Measurements from ENCODE around the gene MCF2L. TPM values are rescaled to one million over a fixed set of nuclear protein-coding genes. Genes with fewer than 3 reads are reported as not detected.
"Not testable (repeated sequence)": the region's sequence is repeated elsewhere in the genome, so short reads cannot be mapped to it uniquely, and the experiment has no call there.

MCF2L gene
- total RNA-seq, 2 experiments from 2014 or later: 6.5 to 7.4 TPM

DNA sequence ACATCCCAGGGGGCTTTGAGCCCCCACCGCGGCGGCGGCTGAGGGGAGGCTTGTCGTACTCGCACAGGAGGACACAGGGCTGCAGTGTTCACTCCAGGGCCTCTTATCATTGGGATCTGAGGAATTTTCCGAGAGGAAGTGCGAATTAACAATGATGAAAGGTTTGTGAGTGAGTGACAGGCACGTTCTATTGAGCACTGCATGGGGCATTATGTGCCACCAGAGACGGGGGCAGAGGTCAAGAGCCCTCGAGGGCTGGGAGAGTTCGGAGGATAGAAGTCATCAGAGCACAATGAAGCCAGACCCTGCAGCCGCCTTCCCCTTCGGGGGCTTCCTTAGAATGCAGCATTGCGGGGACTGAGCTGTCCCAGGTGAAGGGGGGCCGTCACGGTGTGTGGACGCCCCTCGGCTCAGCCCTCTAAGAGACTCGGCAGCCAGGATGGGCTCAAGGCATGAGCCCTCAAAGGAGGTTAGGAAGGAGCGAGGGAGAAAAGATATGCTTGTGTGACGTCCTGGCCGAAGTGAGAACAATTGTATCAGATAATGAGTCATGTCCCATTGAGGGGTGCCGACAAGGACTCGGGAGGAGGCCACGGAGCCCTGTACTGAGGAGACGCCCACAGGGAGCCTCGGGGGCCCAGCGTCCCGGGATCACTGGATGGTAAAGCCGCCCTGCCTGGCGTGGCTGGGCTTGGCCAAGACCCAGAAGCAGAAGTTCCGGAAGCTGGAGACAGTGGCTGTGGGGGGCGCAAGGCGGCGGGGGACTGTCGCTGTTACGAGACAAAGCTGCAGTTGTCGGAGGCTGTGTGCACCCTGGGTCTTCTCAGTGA, 53.9 kb downstream of the MCF2L start:
- H3K36me3 Mint-ChIP-seq (ENCODE audit: low read depth): peaks cover under 1% of the 10 kb centered on the region
- H3K9me3 Mint-ChIP-seq: no peaks in the 10 kb centered on the region
- no peaks in the 10 kb centered on the region for H3K4me1 Mint-ChIP-seq (ENCODE audit: low read depth)
- no peak overlapping the region for H3K4me3 Mint-ChIP-seq
- DNase-seq: no peak
- no peaks in the 10 kb centered on the region for H3K27me3 Mint-ChIP-seq (ENCODE audit: low read depth)
- CTCF ChIA-PET: interaction anchor here (1.2 kb wide), 1 partner anchor 8 kb away, joined by 3 read pairs; no protein-coding TSS in a partner anchor
- intact Hi-C loops (cut with micrococcal nuclease): no loop called here
- no peak overlapping the region for H3K27ac Mint-ChIP-seq

DNA sequence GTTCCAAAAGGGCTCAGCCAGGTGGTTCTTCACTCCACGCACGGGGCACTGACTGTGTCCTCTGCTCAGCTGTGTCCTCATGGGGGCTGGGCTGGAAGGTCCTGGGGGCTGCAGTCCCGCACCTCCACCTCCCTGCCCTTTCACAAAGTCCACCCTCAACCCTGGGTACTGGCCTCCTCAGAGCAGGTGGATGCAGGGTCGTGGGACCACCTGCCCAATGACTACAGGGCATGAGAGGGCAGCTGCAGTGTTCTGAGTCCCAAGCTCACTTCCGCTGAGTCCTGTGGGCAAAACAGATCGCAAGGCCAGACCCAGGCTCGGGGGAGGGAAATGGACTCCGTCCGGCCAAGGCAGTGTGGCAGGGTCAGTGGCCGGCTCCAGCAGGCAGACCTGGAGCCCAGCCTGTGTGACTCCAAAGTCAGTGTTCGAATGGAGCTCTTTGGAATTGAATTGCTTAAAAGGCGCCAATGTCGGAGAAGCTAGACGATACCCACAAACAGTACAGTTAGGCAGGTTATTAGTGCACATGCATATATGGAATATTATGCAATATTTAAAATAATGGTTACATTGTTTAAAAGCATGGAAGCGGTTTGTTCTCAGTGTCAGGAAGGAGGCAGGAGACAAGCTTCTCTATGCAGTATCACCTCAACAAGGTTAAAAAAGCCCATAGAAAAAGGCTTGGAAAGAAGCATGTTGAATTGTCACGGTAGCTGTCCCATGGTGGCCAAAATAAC, 54.8 kb downstream of the MCF2L start:
- no peaks in the 10 kb centered on the region for H3K4me1 Mint-ChIP-seq (ENCODE audit: low read depth)
- no peaks in the 10 kb centered on the region for H3K9me3 Mint-ChIP-seq
- CTCF ChIA-PET: interaction anchor here (1.2 kb wide), 1 partner anchor 7 kb away, joined by 3 read pairs; no protein-coding TSS in a partner anchor
- H3K27ac Mint-ChIP-seq: no peak overlapping the region
- H3K27me3 Mint-ChIP-seq (ENCODE audit: low read depth): no peaks in the 10 kb centered on the region
- DNase-seq: no peak
- no peaks in the 10 kb centered on the region for H3K36me3 Mint-ChIP-seq (ENCODE audit: low read depth)
- H3K4me3 Mint-ChIP-seq: no peak overlapping the region
- intact Hi-C loops (cut with micrococcal nuclease): no loop called here

DNA sequence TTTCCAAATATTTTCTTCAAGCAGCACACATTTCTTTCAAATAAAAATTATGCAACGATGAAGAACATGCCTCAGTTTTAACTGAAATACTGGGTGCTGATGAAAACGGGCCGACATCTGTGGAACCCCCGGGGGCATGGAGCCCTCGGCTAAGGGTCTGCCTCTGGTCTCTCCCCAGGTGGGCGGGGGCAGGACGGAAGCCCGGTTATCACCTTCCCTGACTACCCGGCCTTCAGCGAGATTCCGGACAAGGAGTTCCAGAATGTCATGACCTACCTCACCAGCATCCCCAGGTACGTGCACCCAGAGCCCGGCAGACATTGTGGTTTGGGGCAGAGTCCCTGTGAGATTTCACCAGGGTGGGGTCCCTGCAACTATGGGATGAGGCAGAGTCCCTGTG, 55.5 kb downstream of the MCF2L start:
- intact Hi-C loops (cut with micrococcal nuclease): no loop called here
- no peak overlapping the region for H3K4me3 Mint-ChIP-seq
- no peaks in the 10 kb centered on the region for H3K4me1 Mint-ChIP-seq (ENCODE audit: low read depth)
- no peaks in the 10 kb centered on the region for H3K36me3 Mint-ChIP-seq (ENCODE audit: low read depth)
- no peaks in the 10 kb centered on the region for H3K27me3 Mint-ChIP-seq (ENCODE audit: low read depth)
- no peak for DNase-seq
- H3K9me3 Mint-ChIP-seq: no peaks in the 10 kb centered on the region
- CTCF ChIA-PET: no interaction called here
- H3K27ac Mint-ChIP-seq: no peak overlapping the region

GRCh38 chr13:113026391-113026910, 57.4 kb downstream of the MCF2L start:
- Mint-ChIP-seq H3K27me3 (ENCODE audit: low read depth) (no peaks in the 10 kb centered on the region), H3K27ac (no peak overlapping the region), H3K9me3 (no peaks in the 10 kb centered on the region), H3K4me1 (ENCODE audit: low read depth) (no peaks in the 10 kb centered on the region), H3K4me3 (no peak overlapping the region), H3K36me3 (ENCODE audit: low read depth) (no peaks in the 10 kb centered on the region)
- intact Hi-C loops (cut with micrococcal nuclease): no loop called here
- no peak for DNase-seq
- CTCF ChIA-PET: interaction anchor here (0.7 to 7.2 kb wide), 2 partner anchors 83 to 209 kb away, joined by 3 to 61 read pairs; no protein-coding TSS in a partner anchor

DNA sequence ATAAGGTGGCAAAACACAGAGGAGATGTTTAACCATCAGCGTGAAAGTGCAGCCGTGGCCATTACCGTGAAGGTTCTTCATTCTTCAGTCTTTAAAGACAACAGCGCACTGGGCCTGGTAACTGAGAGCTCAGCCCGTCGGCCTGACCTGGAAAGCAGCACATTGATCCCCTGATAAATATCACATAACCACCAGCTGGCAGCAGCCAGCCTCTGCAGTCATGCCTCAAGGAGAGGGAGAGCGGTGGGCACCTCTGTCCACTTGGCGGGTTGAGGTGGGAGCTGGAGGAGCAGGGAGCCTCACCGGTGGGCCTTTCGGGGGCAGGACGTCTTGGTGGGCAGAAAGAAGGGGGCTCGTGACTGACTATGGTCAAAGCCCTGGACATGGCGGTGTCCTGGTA, 58.1 kb downstream of the MCF2L start:
- DNase-seq: no peak
- CTCF ChIA-PET: interaction anchor here (1.3 to 7.2 kb wide), 3 partner anchors 29 to 84 kb away, joined by 3 to 61 read pairs (median 11); no protein-coding TSS in a partner anchor
- Mint-ChIP-seq H3K4me1 (ENCODE audit: low read depth) (no peaks in the 10 kb centered on the region), H3K9me3 (no peaks in the 10 kb centered on the region), H3K27me3 (ENCODE audit: low read depth) (no peaks in the 10 kb centered on the region), H3K4me3 (no peak overlapping the region), H3K36me3 (ENCODE audit: low read depth) (no peaks in the 10 kb centered on the region), H3K27ac (no peak overlapping the region)
- intact Hi-C loops (cut with micrococcal nuclease): no loop called here

DNA sequence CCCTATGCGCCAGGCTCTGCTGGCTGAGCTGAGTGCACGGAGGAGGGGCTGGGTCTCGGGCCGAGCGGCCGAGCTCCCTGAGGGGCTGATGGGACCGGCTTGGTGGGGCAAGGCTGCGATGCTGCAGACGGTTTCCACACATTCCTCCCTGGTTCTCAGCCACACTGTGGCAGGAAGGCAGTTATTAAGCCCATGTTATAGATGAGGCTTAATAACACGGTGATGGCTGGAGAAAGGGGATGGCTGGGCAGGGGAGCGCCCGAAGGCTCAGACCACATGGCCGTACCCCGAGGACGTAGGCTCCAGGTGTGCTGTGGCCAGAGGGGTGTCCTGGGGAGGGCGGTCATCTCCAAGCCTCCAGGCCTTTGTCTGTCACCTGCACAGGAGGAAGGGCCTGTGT, 58.6 kb downstream of the MCF2L start:
- no peaks in the 10 kb centered on the region for H3K27me3 Mint-ChIP-seq (ENCODE audit: low read depth)
- intact Hi-C loops (cut with micrococcal nuclease): no loop called here
- CTCF ChIA-PET: interaction anchor here (0.9 to 7.2 kb wide), 5 partner anchors 14 to 84 kb away, joined by 3 to 61 read pairs (median 3); no protein-coding TSS in a partner anchor

GRCh38 chr13:113028336-113029060, 59.5 kb downstream of the MCF2L start:
- CTCF ChIA-PET: interaction anchor here (0.5 to 7.2 kb wide), 9 partner anchors 8 to 210 kb away, joined by 3 to 61 read pairs (median 4); no protein-coding TSS in a partner anchor
- Mint-ChIP-seq H3K27me3 (ENCODE audit: low read depth) (no peaks in the 10 kb centered on the region), H3K36me3 (ENCODE audit: low read depth) (no peaks in the 10 kb centered on the region), H3K4me1 (ENCODE audit: low read depth) (no peaks in the 10 kb centered on the region), H3K4me3 (no peak overlapping the region), H3K27ac (no peak overlapping the region), H3K9me3 (no peaks in the 10 kb centered on the region)
- intact Hi-C loops (cut with micrococcal nuclease): loop anchor here (1.0 kb wide), 2 partner anchors 59 to 86 kb away; partner anchors contain the start of gene MCF2L
- DNase-seq: no peak

More for the DNA sequence above, 58.6 kb downstream of the MCF2L start:
- no peak for DNase-seq
- Mint-ChIP-seq H3K36me3 (ENCODE audit: low read depth) (no peaks in the 10 kb centered on the region), H3K9me3 (no peaks in the 10 kb centered on the region), H3K4me1 (ENCODE audit: low read depth) (no peaks in the 10 kb centered on the region), H3K4me3 (no peak overlapping the region), H3K27ac (no peak overlapping the region)

GRCh38 chr13:113029061-113029445, 60.0 kb downstream of the MCF2L start:
- DNase-seq: no peak
- intact Hi-C loops (cut with micrococcal nuclease): loop anchor here (1.0 kb wide), 2 partner anchors 60 to 87 kb away; partner anchors contain the start of gene MCF2L
- CTCF ChIA-PET: interaction anchor here (0.5 to 7.2 kb wide), 7 partner anchors 8 to 209 kb away, joined by 3 to 61 read pairs (median 6); no protein-coding TSS in a partner anchor
- Mint-ChIP-seq H3K27me3 (ENCODE audit: low read depth) (no peaks in the 10 kb centered on the region), H3K9me3 (no peaks in the 10 kb centered on the region), H3K27ac (no peak overlapping the region), H3K36me3 (ENCODE audit: low read depth) (no peaks in the 10 kb centered on the region), H3K4me3 (no peak overlapping the region), H3K4me1 (ENCODE audit: low read depth) (no peaks in the 10 kb centered on the region)

GRCh38 chr13:113029487-113030258, 60.7 kb downstream of the MCF2L start:
- H3K27ac Mint-ChIP-seq: no peak overlapping the region
- intact Hi-C loops (cut with micrococcal nuclease): loop anchor here (1.0 kb wide), 2 partner anchors 60 to 87 kb away; partner anchors contain the start of gene MCF2L
- H3K4me1 Mint-ChIP-seq (ENCODE audit: low read depth): no peaks in the 10 kb centered on the region
- no peaks in the 10 kb centered on the region for H3K36me3 Mint-ChIP-seq (ENCODE audit: low read depth)
- CTCF ChIA-PET: interaction anchor here (0.6 to 7.2 kb wide), 7 partner anchors 9 to 369 kb away, joined by 3 to 61 read pairs (median 6); no protein-coding TSS in a partner anchor
- H3K4me3 Mint-ChIP-seq: no peak overlapping the region
- peak; percentile 65 for DNase-seq
- no peaks in the 10 kb centered on the region for H3K27me3 Mint-ChIP-seq (ENCODE audit: low read depth)
- no peaks in the 10 kb centered on the region for H3K9me3 Mint-ChIP-seq

DNA sequence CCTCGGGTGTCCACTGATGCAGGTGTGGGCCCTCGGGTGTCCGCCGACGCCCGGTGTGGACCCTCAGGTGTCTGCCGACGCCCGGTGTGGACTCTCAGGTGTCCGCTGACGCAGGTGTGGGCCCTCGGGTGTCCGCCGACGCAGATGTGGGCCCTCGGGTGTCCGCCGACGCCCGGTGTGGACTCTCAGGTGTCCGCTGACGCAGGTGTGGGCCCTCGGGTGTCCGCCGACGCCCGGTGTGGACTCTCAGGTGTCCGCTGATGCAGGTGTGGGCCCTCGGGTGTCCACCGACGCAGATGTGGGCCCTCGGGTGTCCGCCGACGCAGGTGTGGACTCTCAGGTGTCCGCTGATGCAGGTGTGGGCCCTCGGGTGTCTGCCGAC, 61.2 kb downstream of the MCF2L start:
- not testable (repeated sequence) for DNase-seq

DNA sequence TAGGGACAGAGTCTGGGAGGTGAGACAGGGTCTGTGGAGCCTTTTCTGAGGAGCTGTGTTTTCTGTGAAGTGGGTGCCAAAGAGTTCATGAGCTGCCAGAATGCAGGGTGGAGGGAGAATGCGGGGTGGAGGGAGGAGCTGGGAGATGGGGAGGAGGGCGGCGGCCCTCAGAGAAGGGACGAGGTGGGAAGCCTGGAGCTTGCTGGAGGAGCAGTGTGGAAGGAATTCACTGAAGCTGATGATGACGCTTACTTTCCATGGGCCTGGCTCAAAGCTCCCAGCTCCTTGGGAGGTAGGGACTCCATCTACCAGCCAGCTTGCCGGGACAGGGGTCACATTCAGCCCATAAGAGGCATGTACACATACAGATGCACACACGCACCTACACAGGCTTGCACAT, 62.5 kb downstream of the MCF2L start:
- intact Hi-C loops (cut with micrococcal nuclease): no loop called here
- Mint-ChIP-seq H3K36me3 (ENCODE audit: low read depth) (no peaks in the 10 kb centered on the region), H3K4me3 (no peak overlapping the region), H3K4me1 (ENCODE audit: low read depth) (no peaks in the 10 kb centered on the region), H3K27me3 (ENCODE audit: low read depth) (no peaks in the 10 kb centered on the region), H3K27ac (no peak overlapping the region), H3K9me3 (no peaks in the 10 kb centered on the region)
- CTCF ChIA-PET: interaction anchor here (0.8 to 7.2 kb wide), 5 partner anchors 8 to 93 kb away, joined by 3 to 61 read pairs (median 3); no protein-coding TSS in a partner anchor
- no peak for DNase-seq

More for the DNA sequence above, 61.2 kb downstream of the MCF2L start:
- H3K4me3 Mint-ChIP-seq; H3K27ac Mint-ChIP-seq; intact Hi-C loops (cut with micrococcal nuclease); H3K36me3 Mint-ChIP-seq (ENCODE audit: low read depth); H3K27me3 Mint-ChIP-seq (ENCODE audit: low read depth); H3K4me1 Mint-ChIP-seq (ENCODE audit: low read depth); H3K9me3 Mint-ChIP-seq: not testable (repeated sequence)
- CTCF ChIA-PET: interaction anchor here (0.6 to 7.2 kb wide), 4 partner anchors 9 to 368 kb away, joined by 3 to 61 read pairs (median 7); no protein-coding TSS in a partner anchor
